ENCODE measurements around the gene GPANK1. TPM values are rescaled to one million over a fixed set of nuclear protein-coding genes. Genes with fewer than 3 reads are reported as not detected.

GPANK1 gene
- total and polyA plus RNA-seq, 10 of the 15 experiments (the other 5 are each of a cell fraction or from before 2014, with no cell fraction given): 11.7 to 36.3 (median 17.5) TPM

DNA sequence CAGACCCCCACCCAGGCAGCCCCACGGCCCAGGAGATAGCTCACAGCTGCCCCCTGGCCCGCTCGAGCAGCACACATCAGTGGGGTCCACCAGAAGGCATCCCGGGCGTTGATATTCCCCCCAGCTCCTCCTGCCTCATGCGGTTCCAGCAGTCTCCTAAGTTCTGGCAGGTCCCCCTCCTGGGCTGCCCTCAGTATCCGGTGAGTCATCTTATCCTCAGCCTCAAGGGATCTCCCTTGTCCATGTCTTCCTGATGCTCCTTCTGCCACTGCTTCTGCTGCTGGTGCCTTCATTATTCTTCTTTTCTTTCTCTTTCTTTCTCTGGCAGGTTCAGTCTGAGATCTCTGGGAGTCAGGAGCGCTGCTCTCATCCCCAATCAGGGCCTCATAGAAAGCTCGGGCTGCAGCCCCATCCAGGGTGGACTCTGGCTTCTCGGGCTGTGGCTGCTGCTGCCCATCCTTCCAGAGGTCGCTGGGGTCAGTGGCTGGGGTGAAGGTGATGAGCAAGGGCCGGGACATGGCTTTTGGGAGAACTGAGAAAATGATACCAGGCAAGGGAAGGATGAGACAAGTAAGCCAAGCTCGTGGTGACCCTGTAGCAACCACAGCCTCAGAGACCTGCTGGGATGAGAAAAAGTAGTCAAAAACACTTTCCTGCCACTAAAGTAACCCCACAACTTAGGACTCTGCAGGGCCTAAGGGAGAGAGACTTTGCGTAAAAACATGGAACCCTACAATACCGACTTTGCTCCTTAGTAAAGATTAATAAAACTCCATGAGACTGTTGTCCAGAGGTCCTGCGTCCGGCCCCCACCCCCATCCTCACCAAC is 622 bp downstream of the GPANK1 start:
- DNase-seq (ENCODE audit: low read depth, low spot score): no peak
- no peak for FAIRE-seq
- TF ChIP-seq, protein P1, sequence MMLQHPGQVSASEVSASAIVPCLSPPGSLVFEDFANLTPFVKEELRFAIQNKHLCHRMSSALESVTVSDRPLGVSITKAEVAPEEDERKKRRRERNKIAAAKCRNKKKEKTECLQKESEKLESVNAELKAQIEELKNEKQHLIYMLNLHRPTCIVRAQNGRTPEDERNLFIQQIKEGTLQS (IDR thresholded peaks at IDR 0.05; ENCODE audit: borderline replicate concordance, extremely low read depth, low read depth, low read length): no peak
- peak; percentile 46; the same call in 1 of the 2 replicates for TF ChIP-seq NR2F1 (conservative IDR thresholded peaks at IDR 0.05)
- Histone ChIP-seq H3K4me3 (peak overlapping the region; percentile 93), H3K4me2 (ENCODE audit: control insufficient read depth, insufficient read depth) (peak overlapping the region; percentile 78), H4K20me1 (ENCODE audit: control insufficient read depth, insufficient read depth) (no peaks in the 10 kb centered on the region), H3K4me1 (ENCODE audit: control insufficient read depth, insufficient read depth, low read length) (peaks cover 39% of the 10 kb centered on the region), H3K27me3 (replicated peaks in 1 of 2; ENCODE audit: control insufficient read depth in 2 of 2, insufficient read depth in 2 of 2, low read length in 1 of 2) (no peaks in the 10 kb centered on the region), H3K9me3 (replicated peaks; ENCODE audit: control insufficient read depth, insufficient read depth, low read length) (no peaks in the 10 kb centered on the region; the same call in 2 of the 3 replicates), H3K36me3 (ENCODE audit: control insufficient read depth in 2 of 2, insufficient read depth in 2 of 2, low read length in 1 of 2) (peaks cover 6 to 26% of the 10 kb centered on the region in 2 experiments), H3K9ac (ENCODE audit: control insufficient read depth, insufficient read depth, low read length) (peak overlapping the region; percentile 89), H3K79me2 (ENCODE audit: control insufficient read depth, insufficient read depth, low read length) (peaks cover 65% of the 10 kb centered on the region), H2AFZ (ENCODE audit: control insufficient read depth, low read depth, low read length) (peak overlapping the region; percentile 6; the same call in 1 of the 2 replicates), H3K27ac (ENCODE audit: control insufficient read depth, insufficient read depth) (peak overlapping the region; percentile 94)
- intact Hi-C loops (cut with micrococcal nuclease; ENCODE audit: unreplicated experiment): no loop called here
- in situ Hi-C loops (cut with MboI): no loop called here
- ChIA-PET POLR2A (interaction anchor here (0.6 to 5.9 kb wide), 19 partner anchors 11 to 295 kb away, joined by 3 to 107 read pairs (median 4); partner anchors contain the start of genes ABHD16A, APOM, BAG6 and DDX39B), RAD21 (ENCODE audit: unreplicated experiment) (interaction anchor here (0.6 to 1.6 kb wide), 9 partner anchors 10 to 653 kb away, joined by 3 to 8 read pairs (median 4); partner anchors contain the start of genes AIF1, BAG6, NCR3 and TNF), SMC1A (ENCODE audit: uncharacterized antibody, unreplicated experiment) (interaction anchor here (0.7 to 2.6 kb wide), 7 partner anchors 11 to 113 kb away, joined by 3 to 31 read pairs (median 3); partner anchors contain the start of genes APOM, BAG6 and CLIC1), CTCF (interaction anchor here (0.6 to 2.3 kb wide), 8 partner anchors 10 to 74 kb away, joined by 3 to 15 read pairs (median 4); partner anchors contain the start of genes BAG6 and LY6G5C)
- BruUV-seq (replicated peaks): TSS peak; percentile 72
- ATAC-seq: no peak
- WGBS (ENCODE audit: insufficient coverage, insufficient replicate concordance, low lambda C conversion rate, missing lambda C conversion rate): 29% methylated on average over 17 of the region's 17 CpGs

Data from GM12878 (cell line).